Right atrium auricular region (tissue), 2 donors: ENCODE results near the gene SV2B. TPM values are rescaled to one million over a fixed set of nuclear protein-coding genes. Genes with fewer than 3 reads are reported as not detected.

Experiments
- DNase-seq: peaks from one replicate; pipeline ENCODE4 v3.0.0-alpha.2; 2019; ENCODE audit warnings: low spot score
- H3K27ac ChIP-seq, 2 donors: fragments of 200-600 bp; sonication (generic); 1 replicate in 1 of 2; 2 replicates in 1 of 2; pipeline ENCODE4 v1.5.1; 2016 to 2019
- H3K27me3 ChIP-seq, 2 donors: fragments of 200-600 bp; sonication (generic); one replicate each; pipeline versions ENCODE4 v1.5.1 to v1.6.0; 2017 to 2019
- H3K36me3 ChIP-seq: fragments of 200-600 bp; sonication (generic); one replicate; pipeline ENCODE4 v1.5.1; 2016
- H3K4me1 ChIP-seq, 2 donors: fragments of 200-600 bp; sonication (generic); one replicate each; pipeline versions ENCODE4 v1.5.1 to v1.6.0; 2017 to 2019
- H3K4me3 ChIP-seq, 2 donors: fragments of 200-600 bp; sonication (generic); 1 replicate in 1 of 2; 2 replicates in 1 of 2; pipeline ENCODE4 v1.5.1; 2017 to 2019; ENCODE audit warnings: mild to moderate bottlenecking in 1 of 2, moderate library complexity in 1 of 2
- H3K9me3 ChIP-seq, 2 donors: fragments of 200-600 bp; sonication (generic); one replicate each; pipeline ENCODE4 v1.5.1; 2019
- CTCF ChIP-seq, 2 donors: fragments of 200-600 bp; sonication (generic); IDR thresholded peaks; one replicate each; pipeline ENCODE4 v1.5.1; 2019; ENCODE audit warnings: antibody characterized with exemption in 2 of 2
- total RNA-seq, 2 donors: library from RNA; depleted of rRNA; stranded (reverse); fragments of >200 nt; gene quantifications; one replicate each; pipeline ENCODE4 v1.1.0, GENCODE V29; 2016

The SV2B gene
- total RNA-seq, 2 donors from 2014 or later, result 0.24 to 0.56 TPM

- no peaks in the 10 kb centered on the region for H3K9me3 ChIP-seq
- H3K27me3 ChIP-seq, result no peaks in the 10 kb centered on the region
- no peaks in the 10 kb centered on the region for H3K36me3 ChIP-seq
- no peak overlapping the region for H3K27ac ChIP-seq
- H3K4me3 ChIP-seq, result no peak overlapping the region
- no peak for TF ChIP-seq CTCF (IDR thresholded peaks at IDR 0.05)
- H3K4me1 ChIP-seq, result peaks cover 0 to 26% of the 10 kb centered on the region in 2 donors
- no peak for DNase-seq
These were observed 165.4 kb downstream of the SV2B start for GRCh38 chr15:91265416-91265940.

GRCh38 chr15:91268510-91268909 is 168.5 kb downstream of the SV2B start:
- no peaks in the 10 kb centered on the region for H3K9me3 ChIP-seq
- H3K4me3 ChIP-seq, result no peak overlapping the region
- no peak overlapping the region for H3K27ac ChIP-seq
- peak in 1 of 2 donors; percentile 27 for TF ChIP-seq CTCF (IDR thresholded peaks at IDR 0.05)
- DNase-seq, result no peak
- no peaks in the 10 kb centered on the region for H3K27me3 ChIP-seq
- H3K4me1 ChIP-seq, result peaks cover 0 to 26% of the 10 kb centered on the region in 2 donors
- no peaks in the 10 kb centered on the region for H3K36me3 ChIP-seq

- Histone ChIP-seq H3K27me3 (no peaks in the 10 kb centered on the region), H3K4me1 (peaks cover 0 to 4% of the 10 kb centered on the region in 2 donors), H3K27ac (no peak overlapping the region), H3K36me3 (no peaks in the 10 kb centered on the region), H3K4me3 (no peak overlapping the region), H3K9me3 (no peaks in the 10 kb centered on the region)
- DNase-seq, result no peak
- TF ChIP-seq CTCF (IDR thresholded peaks at IDR 0.05), result no peak
These were observed 170.7 kb downstream of the SV2B start for GRCh38 chr15:91270747-91271146.

GRCh38 chr15:91271565-91272153 is 171.6 kb downstream of the SV2B start:
- peak; percentile 68 for DNase-seq
- no peaks in the 10 kb centered on the region for H3K36me3 ChIP-seq
- peak; percentile 71 to 82 for TF ChIP-seq CTCF (IDR thresholded peaks at IDR 0.05)

GRCh38 chr15:91275844-91276243 is 175.8 kb downstream of the SV2B start:
- no peak for TF ChIP-seq CTCF (IDR thresholded peaks at IDR 0.05)
- H3K27ac ChIP-seq, result no peak overlapping the region
- H3K9me3 ChIP-seq, result no peaks in the 10 kb centered on the region
- no peaks in the 10 kb centered on the region for H3K36me3 ChIP-seq
- no peaks in the 10 kb centered on the region for H3K27me3 ChIP-seq
- no peak overlapping the region for H3K4me3 ChIP-seq
- DNase-seq, result no peak
- H3K4me1 ChIP-seq, result peaks cover 0 to 3% of the 10 kb centered on the region in 2 donors

More at GRCh38 chr15:91271565-91272153, 171.6 kb downstream of the SV2B start:
- Histone ChIP-seq H3K4me1 (peaks cover 0 to 3% of the 10 kb centered on the region in 2 donors), H3K27me3 (no peaks in the 10 kb centered on the region), H3K4me3 (no peak overlapping the region), H3K27ac (no peak overlapping the region), H3K9me3 (no peaks in the 10 kb centered on the region)

- no peaks in the 10 kb centered on the region for H3K9me3 ChIP-seq
- no peak for TF ChIP-seq CTCF (IDR thresholded peaks at IDR 0.05)
- no peaks in the 10 kb centered on the region for H3K4me1 ChIP-seq
- no peaks in the 10 kb centered on the region for H3K27me3 ChIP-seq
- H3K36me3 ChIP-seq, result no peaks in the 10 kb centered on the region
- DNase-seq, result no peak
- no peak overlapping the region for H3K27ac ChIP-seq
- H3K4me3 ChIP-seq, result no peak overlapping the region
These were observed 178.9 kb downstream of the SV2B start for GRCh38 chr15:91278951-91279350.
